HG03460 (cell line): ENCODE data around the gene PSME4.

ENCODE experiments used
- ATAC-seq: cut with Tn5 transposase; IDR thresholded peaks from one replicate; pipeline ENCODE4 v1.9.1; 2021; ENCODE audit not compliant: unreplicated experiment

The PSME4 gene

GRCh38 chr2:53901192-53901591 lies 69.6 kb downstream of the PSME4 start:
- ATAC-seq: no peak

DNA sequence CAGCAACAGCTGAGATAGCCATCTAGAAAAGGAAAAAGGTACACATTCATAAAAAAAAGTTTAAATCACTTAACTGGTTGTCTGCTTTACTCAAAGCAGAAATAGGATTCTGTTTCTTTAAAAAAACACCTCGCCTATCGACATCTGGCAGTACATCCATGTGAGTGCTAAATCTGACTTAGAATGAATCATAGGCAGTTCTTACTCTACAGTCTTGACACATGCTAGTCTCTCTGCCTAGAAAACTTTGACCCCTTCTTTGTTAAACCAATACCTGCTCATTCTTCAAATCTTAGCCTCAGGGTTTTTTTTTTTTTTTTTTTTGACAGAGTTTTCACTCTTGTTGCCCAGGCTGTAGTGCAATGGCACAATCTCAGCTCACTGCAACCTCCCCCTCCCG lies 73.9 kb downstream of the PSME4 start:
- no peak for ATAC-seq

DNA sequence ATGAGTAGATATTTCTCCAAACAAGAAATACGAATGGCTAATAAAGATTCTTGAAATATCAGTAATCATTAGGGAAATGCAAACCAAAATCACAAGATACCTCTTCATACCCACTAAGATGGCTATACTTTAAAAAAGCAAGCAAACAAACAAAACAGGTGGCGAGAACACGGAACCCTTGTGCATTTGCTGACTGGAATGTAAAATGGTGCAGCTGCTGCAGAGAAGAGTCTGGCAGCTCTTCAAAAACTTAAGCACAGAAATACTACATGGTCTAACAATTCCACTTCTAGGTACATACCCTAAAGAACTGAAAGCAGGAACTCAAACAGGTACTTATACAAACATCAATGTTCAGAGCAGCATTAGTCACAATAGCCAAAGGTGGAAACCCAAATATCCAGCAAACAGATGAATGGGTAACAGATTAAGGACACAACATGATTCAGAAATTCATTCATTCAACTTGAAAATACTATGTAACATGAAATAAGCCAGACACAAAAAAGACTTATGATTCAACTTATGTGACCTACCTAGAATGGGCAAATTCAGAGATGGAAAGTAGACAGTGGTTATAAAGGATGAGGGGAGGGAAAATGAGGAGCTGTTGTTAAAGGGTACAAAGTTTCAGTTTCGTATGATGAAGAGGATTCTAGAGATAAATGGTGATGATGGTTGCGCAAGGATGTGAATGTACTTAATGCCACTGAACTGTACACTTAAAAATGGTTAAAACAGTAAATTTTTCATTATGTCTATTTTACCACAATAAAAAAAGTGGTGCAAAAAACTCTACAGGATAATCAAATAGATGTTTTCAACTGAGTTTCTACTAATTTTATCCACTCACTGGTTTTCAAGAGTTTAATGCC lies 84.2 kb downstream of the PSME4 start:
- ATAC-seq: peak; percentile 74

DNA sequence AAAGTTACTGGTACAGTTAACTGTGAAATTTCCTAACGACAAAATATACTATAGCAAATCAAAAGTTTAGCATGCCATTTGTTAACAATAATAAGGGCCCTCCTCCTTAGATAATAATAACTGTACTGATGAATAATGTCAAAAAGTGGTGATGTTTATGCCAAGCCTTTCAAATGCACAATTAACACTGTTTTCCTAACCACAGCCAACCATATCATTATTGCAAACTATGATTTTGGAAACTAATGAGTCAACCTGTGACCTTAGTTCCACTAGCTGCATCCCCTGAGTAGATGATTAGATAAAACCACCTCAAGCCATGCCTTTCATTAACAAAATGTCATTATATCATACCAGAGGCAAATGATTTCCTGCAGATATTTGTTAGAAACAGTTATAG lies 85.9 kb downstream of the PSME4 start:
- no peak for ATAC-seq

GRCh38 chr2:53881986-53882385 lies 88.8 kb downstream of the PSME4 start:
- no peak for ATAC-seq

GRCh38 chr2:53881360-53881759 lies 89.4 kb downstream of the PSME4 start:
- no peak for ATAC-seq

- no peak for ATAC-seq
Measured at GRCh38 chr2:53880756-53881155, 90.0 kb downstream of the PSME4 start.

GRCh38 chr2:53877556-53877955 lies 93.2 kb downstream of the PSME4 start:
- ATAC-seq: no peak

- ATAC-seq: no peak
Measured at GRCh38 chr2:53877112-53877511, 93.7 kb downstream of the PSME4 start.

- ATAC-seq: no peak
Measured at GRCh38 chr2:53874401-53874950, 96.3 kb downstream of the PSME4 start.

DNA sequence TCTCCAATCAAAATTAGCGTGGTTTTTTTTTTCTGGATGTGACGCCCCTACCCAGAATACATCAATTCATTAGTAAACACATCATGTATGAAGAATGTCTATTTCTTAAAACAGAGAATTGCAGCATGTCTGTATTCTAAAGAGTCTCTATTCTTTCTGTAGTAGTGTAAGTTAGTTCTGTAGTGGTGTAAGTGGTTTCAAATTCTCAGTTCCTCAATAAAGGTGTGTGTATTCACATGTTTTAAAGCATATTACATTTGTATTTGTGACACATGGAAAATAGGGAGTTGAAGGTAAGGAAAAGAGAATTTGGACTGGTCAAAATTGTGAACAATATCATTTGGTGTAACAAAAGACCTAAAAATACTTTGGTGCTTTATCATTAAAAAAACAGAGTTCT lies 103.0 kb downstream of the PSME4 start:
- no peak for ATAC-seq

DNA sequence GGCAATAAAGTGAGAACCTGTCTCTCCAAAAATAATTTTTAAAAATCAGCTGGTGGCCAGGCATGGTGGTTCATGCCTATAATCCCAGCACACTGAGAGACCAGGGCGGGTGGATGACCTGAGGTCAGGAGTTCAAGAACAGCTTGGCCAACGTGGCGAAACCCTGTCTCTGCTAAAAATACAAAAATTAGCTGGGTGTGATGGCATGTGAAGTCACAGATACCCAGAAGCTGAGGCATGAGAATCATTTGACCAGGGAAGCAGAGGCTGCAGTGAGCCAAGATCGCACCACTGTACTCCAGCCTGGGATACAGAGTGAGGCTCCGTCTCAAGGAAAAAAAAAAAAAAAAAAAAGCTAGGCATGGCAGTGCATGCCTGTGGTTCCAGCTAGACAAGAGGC lies 103.6 kb downstream of the PSME4 start:
- ATAC-seq: no peak

DNA sequence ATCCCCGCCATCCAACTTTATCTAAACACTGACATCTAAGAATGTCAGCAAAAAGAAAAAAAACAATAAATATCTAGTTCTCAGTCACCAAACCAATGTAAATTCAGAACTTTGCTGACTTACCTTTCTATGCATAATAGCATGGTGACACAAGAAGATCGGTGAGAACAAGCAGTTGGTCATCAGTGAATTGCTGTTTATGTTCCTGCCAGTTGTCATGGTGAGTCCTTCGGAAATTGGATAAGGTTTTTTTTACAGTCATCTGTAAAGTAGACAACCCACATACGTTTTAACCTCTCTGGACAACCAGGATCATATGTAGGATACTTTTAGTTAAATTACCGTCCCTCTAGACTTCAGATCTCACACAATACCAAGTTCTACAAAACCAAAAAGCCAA lies 104.8 kb downstream of the PSME4 start:
- no peak for ATAC-seq

DNA sequence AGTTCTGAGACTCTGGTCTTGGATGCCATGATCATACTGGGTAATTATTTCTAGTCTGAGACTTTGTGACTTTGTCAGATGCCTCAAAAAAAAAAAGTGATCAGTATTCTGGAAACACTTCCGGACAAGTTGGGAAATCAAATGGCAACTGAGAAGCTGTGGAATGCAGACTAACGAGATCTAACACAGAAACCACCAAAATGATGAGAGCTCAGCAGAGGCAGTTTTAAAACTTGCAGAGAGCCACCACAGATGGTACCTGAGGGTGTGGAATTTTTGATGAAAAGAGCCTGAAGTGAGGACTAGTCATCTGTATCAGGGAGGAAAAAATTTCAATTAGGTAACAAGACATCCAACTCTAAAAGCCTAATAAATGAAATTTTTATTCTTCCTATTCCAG lies 105.5 kb downstream of the PSME4 start:
- no peak for ATAC-seq

DNA sequence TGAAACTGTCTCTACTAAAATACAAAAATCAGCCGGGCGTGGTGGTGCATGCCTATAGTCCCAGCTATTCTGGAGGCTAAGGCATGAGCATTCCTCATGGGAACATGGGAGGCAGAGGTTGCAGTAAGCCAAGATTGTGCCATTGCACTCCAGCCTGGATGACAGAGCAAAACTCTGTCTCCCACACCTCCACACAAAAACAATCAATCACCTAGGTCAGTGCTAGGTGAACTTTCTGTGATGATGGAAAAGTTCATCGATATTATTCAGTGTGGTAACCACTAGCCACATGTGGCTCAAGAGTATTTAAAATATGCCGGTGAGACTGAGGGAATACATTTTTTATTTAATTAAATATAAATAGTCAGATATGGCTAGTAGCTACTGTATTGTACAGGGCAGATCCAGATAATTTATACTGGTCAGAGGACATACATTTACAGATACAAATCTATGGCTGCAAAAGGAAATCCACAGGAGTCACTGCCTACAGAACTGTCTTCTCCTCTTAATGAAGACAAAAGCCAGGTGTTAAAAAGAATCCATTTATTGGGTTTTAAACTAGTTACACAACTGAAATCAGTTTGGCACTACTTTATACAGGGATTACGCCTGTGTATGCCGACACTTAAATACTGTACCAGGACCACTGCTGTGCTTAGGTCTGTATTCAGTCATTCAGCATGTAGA lies 107.1 kb downstream of the PSME4 start:
- ATAC-seq: no peak

- ATAC-seq: no peak
Measured at GRCh38 chr2:53861824-53862223, 109.0 kb downstream of the PSME4 start.

DNA sequence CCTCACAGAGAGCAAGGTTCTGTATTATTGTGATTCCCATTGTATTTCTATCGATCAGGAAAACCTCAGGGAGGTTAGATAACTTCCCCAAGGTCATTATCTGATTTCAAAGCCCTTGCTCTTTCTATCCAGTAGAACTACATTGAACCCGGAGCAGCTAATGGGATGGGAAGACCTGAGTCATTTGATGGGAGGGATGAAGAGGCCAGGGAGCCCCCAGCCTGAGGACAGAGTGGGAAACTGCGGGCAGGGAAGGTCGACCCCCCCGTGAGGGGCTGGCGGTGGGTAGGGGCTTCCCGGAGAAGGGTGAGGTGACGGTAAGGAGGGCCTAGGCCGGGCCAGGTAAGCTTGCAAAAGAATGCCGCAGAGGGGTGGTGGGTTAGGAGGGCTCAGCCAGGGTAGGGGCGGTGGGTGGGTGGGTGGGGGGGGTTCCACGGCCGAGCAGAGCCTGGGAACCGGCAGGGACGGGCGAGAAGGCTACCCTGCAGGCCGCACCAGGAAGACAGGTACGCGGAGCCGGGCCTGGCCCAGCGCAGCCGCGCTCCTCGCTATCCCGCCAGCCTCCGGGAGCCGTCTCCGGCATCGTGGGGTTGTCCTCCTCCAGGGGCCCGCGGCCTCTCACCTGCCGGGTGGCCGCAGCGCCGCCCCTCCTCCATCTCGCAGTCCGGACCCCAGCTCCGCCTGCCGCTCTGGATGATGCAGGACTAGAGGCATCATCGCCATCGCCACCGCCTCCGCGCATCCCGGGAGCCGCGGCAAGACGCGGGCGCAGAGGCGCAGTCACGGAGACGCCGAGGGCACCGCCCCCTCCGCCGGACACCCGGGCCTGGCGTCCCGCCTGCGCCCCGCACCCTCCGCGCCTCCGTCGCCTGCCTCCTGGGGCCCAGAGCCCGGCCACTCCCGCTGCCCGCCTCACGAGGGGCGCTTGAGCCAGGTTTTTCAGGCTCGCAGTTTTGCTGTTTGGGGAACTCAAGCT lies 111.3 kb downstream of the PSME4 start, which contains the start of gene GPR75:
TSS of gene GPR75 (minus strand) at position 762 of the 976 bp plus-strand sequence. CDS start 5,211 bp downstream, outside the sequence.
- no peak for ATAC-seq

DNA sequence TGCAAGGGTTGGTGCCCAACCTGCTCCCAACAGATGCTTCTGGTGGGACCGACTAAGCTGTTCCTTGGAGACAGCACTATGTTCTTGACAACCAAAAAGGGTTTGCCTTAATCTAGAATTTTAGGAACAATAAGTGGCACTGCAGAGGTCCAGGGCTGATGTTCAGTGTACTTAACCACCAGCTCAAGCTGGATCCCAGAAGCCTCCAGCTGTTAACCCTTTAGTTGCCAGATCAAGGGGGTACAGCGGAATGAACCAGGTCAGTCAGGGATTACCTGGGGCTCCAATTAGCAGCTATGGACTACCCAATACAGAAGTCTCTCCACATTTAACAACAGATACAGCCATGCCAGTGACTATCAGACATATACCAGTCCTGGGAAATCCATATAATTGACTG lies 114.5 kb downstream of the PSME4 start:
- ATAC-seq: no peak

- no peak for ATAC-seq
Measured at GRCh38 chr2:53854678-53855077, 116.1 kb downstream of the PSME4 start.

DNA sequence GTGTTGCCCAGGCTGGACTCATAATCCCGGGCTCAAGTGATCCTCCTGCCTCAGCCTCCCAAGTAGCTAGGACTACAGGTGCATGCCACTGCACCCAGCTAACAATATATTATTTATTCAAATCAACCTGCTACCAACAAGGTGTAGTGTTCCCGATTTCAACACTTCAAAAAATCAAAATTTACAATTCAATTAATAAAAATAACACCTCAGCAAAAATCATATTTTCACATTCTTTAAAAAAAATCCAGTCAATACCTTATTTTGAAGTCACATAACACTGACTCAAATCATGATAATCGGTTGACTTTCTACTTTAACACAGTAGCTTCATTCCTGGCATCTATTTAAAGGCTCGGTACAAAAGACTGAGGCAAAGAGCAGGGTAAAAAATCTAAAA lies 118.3 kb downstream of the PSME4 start:
- no peak for ATAC-seq
